Measurements from ENCODE around the gene OAF.

The OAF gene

GRCh38 chr11:120205596-120206161, 5.2 kb upstream of the OAF start:
- peak; percentile 75 for DNase-seq

- no peak for DNase-seq
These were observed 3.3 kb upstream of the OAF start for GRCh38 chr11:120207512-120207911.

GRCh38 chr11:120208001-120208441, 2.8 kb upstream of the OAF start:
- DNase-seq = no peak

- DNase-seq = peak; percentile 79
These were observed 2.1 kb upstream of the OAF start for GRCh38 chr11:120208777-120209176.

GRCh38 chr11:120209746-120210625, 846 bp upstream of the OAF start:
- DNase-seq = no peak

GRCh38 chr11:120211522-120212258, 858 bp downstream of the OAF start:
- DNase-seq = no peak

- DNase-seq = no peak
These were observed 1.5 kb downstream of the OAF start for GRCh38 chr11:120212259-120212878.

GRCh38 chr11:120212926-120213325, 2.1 kb downstream of the OAF start:
- DNase-seq = no peak

- DNase-seq = no peak
These were observed 3.7 kb downstream of the OAF start for GRCh38 chr11:120214581-120214980.

GRCh38 chr11:120215634-120216033, 4.8 kb downstream of the OAF start:
- DNase-seq = no peak

- no peak for DNase-seq
These were observed 5.7 kb downstream of the OAF start for GRCh38 chr11:120216426-120217102.

- DNase-seq = no peak
These were observed 6.7 kb downstream of the OAF start for GRCh38 chr11:120217526-120217925.

- DNase-seq = no peak
These were observed 7.3 kb downstream of the OAF start for GRCh38 chr11:120217941-120218694.

- no peak for DNase-seq
These were observed 7.8 kb downstream of the OAF start for GRCh38 chr11:120218695-120219033.

- DNase-seq = no peak
These were observed 8.6 kb downstream of the OAF start for GRCh38 chr11:120219232-120219937.

- DNase-seq = no peak
These were observed 9.3 kb downstream of the OAF start for GRCh38 chr11:120219938-120220746.

GRCh38 chr11:120220747-120221037, 9.9 kb downstream of the OAF start:
- DNase-seq = no peak

- DNase-seq = no peak
These were observed 10.4 kb downstream of the OAF start for GRCh38 chr11:120221115-120221752.

- DNase-seq = no peak
These were observed 12.1 kb downstream of the OAF start for GRCh38 chr11:120222916-120223315.

GRCh38 chr11:120223793-120224192, 13.0 kb downstream of the OAF start:
- DNase-seq = no peak

Measured in fibroblast of skin of right quadriceps (primary cell).